Activated gamma-delta T cell treated with anti-CD3 and anti-CD28 coated beads, Interleukin-2, amount 50 U/mL, for 16 hours (primary cell): ENCODE measurements around the gene PPFIA4.

Experiments
- DNase-seq: peaks from one replicate; pipeline ENCODE4 v3.0.0-alpha.2; 2020; ENCODE audit warnings: low read depth

PPFIA4 gene

DNA sequence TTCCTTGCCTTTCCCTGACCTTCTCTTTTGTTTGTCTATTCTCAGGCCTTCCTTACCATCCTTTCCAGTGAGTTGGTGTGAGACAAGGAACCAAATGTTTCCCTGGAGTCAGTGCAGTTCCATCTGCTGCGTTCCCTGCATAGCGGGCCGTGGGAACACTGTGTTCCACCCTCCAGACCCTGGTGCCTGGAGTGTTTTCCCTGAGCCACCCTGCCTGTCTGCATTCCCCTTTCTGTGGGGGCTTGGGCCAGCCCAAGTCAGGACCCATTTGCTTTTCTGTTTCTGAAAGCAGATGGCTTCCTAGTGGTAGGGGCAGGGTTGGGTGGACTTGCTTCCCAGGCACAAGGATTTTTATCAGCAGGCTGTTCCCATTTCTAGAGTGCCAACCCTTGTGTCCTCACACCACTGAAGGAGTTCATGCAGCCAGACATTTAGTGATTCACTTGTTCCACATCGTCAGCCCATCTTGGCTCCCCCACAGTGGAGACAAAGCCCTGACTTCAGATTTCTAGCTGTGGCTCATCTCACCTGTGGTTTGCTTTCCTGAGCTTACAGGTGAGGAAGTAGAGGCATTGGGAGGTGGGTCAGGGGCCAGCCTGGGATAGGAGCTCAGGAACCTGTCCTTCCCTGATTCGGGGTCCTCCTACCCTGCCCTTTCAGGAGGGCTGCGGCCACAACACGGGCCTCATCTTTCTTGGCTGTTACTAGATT, 73.7 kb downstream of the PPFIA4 start:
- DNase-seq, result no peak

DNA sequence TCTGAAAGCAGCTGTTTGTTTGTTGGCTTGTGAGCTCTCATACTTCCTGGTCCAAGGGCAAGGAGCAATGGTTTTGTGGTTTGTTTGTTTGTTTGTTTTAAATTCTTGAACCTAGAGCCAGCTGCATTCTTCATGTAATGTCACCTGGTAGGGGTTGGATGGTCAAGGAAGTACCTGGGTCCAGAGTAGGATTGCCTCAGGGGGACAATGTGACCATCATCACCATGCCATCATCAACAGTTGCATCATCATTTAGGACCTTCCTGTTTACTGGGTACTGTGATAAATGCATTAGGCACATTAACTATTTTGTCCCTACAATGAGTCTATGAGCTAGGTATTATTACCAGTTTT, 74.2 kb downstream of the PPFIA4 start:
- no peak for DNase-seq

DNA sequence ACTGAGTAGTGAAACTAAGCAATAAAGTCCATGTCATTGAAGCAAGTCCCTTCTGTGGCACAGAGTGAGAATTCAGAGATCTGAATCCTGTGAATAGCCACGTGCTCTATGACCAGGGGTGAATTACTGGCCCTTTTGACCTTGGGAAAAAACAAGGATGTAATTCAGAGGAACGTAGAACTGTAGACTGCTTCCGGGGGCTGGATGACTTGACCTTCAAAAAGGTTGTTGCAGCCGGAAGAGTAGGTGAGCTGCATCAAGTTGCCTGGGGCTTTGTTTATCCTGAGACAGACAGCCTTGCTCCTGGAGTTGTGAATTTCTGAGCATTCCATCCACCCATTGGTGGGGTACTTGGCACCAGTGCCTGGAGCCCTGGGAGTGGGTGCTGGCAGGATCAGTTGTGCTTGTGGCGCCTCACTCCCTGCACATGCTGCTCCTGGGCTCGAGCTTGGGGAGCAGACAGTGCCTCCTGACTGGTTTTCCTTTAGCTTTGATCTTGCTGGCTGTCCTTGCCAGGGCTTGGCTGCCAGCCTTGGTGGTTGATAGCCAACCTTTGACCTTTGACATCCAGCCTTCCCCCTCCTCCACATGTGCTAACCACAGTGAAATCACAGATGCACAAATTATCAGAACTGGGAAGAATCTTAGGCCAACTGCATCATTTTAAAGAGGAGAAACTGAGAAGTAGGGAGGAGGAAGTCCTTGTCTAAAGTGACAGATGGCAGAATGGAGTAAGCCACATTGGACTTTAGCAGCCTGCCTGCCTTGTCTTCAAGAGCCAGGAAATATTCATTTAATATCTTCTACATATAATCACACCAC, 75.7 kb downstream of the PPFIA4 start:
- no peak for DNase-seq

DNA sequence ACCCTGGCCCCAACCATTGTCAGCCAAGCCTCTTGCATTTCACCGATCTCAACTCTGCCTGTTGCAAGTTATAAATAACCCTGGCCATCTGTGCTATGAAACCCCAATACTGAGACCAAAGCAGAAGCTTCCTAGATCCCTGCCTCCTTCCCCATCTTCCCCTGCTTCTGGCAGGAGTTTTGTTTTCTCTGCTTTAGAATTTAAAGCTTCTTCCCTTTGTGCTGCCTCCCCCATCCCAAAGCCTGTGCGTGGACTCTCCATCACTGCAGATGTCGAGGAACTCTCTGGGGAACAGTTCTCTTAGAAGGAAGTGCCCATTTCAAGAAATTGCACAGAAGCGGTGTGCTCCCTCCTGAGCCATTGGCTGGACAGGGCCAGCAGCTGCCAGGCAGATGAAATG, 76.9 kb downstream of the PPFIA4 start:
- DNase-seq, result no peak

DNA sequence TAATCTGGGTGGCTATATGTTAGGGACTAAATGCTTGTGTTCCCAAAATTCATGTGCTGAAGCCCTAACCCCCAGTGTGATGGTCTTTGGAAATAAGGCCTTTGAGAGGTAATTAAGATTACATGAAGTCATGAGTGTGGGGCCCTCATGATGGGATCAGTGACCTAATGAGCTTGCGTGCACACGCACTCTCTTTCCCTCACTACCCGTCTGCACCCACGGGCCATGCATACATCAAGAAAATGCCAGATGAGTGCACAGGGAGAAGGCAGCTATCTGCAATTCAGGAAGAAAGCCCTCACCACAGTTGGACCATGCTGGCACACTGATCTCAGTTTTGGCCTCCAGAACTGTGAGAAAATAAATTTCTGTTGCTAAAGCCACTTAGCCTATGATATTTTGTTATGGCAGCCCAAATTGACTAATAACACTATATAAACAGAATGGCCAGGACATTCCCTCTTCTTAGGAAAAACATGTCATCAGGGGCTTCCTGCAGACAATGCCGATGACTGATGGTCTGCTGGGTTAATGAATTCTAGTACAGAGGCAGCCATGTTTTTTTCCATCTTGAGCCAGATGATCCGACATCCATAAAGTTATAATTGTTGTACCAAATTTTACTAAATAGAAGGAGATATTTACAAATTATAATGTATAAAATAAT, 77.7 kb downstream of the PPFIA4 start:
- no peak for DNase-seq

DNA sequence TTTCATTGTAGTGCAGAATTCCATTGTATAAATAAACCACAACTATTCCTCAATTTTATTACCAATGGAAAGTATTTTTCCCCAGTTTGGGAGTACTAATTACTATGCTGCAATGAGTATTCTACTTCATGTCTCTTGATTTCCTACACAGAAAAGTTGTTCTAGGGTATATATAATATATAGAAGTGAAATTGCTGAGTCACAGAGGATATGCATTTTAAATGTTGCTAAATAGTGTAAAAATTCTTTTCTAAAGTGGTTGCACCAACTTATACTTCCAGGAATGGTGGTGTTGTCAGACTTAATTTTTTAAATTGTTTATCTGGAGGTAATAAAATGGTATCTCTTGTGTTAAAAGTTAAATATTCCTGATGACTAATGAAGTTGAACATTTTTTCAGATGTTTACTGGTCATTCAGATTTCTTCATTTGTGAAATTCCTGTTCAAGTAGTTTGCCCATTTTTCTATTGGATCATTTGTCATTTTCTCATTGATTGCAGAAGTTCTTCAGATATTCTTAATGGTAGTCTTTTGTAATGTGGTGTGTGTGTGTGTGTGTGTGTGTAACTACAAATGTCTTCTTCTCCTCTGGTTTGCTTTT, 78.6 kb downstream of the PPFIA4 start:
- no peak for DNase-seq

DNA sequence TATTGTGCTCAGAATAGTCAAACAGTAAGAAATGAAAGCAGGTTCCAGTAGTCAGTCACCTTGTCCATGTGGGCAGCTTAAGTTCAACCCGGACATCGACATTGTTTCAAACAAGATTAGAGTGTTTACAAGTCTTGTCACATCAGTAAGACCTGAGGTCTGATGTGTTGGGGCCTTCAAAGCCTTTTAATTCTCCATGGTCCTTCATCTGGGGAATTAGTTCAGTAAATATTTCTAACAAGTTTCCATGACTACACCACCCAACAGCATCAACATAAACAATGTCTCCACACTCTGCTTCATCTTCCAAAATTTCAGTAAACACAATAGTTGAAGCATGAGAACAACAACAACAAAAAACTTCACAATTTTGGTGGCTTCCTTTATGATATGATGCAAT, 86.2 kb downstream of the PPFIA4 start:
- no peak for DNase-seq

DNA sequence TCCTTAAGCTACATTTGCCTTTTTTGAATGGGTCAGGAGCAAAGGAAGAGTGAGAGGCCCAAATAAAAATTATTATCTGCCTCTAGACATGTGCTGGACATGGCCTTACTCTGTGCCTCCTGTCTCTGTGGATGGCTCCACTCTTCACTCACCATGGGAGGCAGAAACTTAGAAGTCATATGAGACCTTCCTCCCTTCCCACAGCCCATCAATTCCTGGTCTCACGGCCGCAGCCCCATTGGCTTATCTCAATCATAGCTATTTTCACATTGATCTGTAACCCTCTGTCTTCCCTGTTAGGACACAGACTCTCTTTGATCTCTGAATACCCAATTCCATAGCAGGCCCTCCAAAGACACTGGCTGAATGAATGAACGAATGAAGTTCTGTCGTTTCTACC, 87.0 kb downstream of the PPFIA4 start:
- DNase-seq, result no peak

DNA sequence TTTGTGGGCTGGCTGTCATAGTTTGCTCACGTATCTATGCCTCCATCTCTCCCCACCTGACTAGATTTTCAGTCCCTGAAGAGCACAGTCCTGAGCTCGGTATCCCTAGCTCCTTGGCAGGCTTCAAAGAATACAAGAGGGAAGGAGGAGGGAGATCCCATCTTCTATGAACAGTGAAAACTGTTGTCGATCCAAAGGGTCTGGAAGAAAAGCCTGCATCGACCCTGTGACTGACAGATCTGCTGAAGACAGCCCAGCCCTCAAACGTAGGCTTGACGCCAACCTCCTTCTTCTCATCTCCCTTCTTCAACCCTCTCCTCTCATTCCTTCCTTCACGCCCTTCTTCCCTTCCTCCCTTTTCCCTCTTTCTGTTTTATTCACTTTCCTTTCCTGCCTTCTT, 87.9 kb downstream of the PPFIA4 start:
- no peak for DNase-seq

DNA sequence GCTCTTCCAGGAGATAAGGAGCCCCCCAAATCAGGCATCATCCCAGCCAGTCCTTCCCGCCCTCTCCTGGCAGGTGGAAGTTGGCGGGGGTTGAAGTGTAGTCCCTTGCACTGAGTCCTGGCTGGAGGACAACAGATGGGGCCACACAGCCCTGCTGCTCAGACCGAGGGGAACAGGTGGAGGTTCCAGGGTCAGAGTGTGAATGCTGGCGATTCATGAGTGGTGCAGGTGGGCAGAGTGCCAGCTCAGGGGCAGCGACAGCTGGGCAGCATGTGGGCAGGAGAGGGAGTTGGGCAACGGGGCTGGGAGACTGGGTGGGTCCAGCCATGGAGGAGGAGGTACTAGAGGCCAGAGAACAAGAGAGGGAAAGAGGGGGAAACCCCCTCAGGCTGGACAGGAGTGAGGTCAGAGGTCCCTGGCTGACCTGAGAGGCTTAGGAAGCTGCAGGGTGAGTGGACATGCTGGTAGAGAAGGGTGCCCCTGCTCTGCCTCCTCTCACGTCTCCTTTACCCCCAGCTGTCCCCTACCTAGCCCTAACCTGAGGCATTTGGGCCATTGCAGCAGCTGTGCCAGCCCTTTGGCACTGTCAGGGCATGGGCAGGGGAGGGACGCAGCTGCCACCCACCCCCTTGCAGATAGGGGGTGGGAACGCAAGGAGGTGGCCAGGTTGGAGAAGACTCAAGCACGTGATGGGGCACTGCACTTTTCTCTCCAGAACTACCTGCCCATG, 90.0 kb downstream of the PPFIA4 start:
- no peak for DNase-seq

DNA sequence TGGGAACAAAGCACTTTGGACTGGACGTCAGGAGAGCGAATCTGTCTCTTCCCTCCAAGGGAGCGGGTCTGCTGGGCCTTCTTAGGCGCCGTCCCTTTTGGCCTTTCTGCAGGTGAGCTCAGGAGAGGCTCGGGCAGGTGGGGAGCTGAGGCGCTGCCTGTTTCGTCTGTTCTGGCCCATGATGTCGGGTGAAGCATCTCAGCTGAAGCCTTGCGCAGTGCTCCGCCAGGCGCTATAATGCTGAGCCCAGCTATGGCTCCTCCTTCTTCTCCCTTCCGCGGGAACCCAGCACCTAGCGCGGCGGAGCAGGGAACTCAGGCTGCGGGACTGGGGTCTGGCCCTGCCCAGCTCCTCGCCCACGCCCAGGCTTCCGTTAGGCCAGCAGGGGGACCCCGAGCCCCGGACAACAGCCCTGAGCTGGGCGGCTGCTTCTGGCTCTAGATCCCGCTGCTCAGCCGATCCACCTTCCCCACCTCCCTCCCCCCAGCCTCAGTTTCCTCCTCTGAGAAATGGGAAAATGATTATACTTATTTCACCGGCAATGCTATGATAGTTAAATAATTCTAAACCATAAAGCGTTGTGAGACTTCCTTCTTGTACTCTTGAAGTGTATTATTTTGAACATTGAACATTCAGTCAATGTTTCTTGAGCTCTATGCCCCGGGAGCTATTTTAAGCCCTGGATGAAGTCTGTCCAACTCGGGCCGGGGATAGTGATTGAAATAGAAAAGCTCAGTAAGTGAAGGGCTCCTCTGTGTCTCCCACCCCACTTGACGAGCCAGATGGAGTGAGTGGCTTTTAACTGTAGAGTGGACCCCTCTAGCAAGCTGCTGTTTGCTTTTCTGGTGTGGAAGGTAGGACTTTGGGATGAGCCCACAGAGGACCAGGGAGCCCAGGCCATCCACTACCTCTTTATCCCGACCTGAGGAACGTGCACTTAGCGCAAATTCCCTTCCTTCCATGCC, 91.6 kb downstream of the PPFIA4 start:
- DNase-seq, result no peak

DNA sequence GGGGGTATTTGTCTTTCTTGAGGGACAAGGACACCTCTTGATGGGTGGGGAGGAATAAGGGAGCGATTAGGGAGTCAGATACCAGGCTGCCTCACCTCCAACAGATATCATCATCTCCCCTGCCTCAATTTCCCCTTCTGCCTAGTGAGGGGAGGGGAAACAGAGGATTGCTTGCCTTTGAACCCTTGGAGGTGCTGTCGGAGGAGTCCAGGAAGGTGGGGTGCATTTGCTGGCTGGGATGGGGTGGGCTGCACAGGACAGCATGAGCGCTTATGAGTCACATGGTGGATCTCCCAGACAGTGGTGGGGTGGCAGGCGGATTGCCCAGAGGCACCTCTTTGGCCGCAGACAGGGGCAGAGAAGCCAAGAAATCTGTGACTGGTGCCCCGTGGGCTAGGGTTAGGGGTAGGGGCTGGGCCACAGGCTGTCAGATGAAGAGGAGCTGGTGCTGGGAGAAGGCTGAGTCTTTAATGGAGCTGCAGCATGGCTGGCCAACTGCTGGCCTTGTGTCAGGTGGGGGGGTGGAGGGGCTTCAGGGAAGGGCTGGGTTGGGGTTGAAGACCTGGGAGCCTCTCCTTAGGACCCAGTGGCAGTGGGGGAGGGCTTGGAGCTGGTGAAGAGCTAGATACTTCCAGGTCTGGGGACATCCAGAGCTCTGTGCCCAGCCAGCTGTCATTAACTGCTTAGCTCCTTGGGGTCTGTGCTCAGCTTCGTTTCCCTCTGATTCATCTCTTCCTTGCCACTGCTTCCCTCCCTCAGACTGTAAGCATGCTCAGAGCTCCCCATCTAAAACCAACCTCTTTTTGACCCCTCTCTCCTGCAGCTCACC, 94.2 kb downstream of the PPFIA4 start:
- no peak for DNase-seq

DNA sequence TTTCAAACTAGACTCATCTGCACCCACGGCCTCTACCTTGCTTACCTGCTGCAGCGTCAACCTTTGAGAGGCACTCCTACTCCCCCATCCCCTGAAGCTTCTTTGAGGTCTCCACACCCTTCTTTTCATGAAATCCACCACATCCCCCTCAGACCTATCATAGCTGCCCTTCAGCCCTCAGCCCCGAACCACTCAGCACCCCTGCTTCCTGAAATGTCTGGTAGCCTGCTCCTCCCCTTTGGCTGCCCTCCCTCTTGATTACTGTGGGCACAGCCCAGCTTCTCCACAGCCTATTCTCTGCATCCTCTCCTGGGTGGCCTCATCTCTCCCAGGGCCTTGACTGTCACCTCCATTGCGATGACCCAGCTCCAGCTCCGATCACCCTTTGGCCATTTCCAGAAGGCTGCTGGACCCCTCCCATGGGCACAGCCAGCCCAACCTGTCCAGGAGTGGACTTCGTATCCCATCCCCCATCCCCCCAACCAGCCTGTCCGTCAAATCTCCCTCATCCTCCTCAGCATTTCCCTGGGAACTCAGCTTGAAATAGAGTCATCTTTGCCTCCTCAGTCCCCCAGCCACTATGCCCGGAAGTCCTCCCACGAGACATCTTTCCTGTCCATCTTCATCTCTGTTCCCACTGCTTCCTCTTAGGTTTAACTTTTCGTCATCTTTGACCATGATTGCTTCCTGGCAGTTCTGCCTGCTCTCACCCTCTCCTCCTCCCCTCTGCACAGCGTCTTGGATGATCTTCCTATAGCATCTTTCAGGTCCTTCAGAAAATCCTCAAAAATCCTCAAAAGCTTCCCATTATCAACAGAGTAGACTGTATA, 95.1 kb downstream of the PPFIA4 start:
- DNase-seq, result no peak

DNA sequence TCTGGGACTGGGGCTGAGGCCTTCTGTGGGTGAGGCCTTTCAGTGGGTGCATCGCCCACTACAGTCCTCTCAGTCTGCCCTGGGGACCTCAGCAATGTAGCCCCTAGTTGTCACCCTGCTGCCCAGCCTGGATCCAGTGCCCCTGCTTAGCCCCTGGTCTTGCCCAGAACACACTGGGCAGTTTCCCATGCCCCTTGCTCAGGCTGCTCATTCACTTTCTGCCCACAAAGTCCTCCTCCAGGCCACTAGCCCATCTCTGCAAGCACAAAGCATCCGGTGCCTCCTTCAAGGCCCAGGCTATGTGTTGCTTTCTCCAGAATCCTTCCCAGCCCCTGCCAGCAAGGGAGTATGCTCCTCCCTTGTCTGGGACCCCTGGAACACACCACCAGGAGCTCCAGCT, 95.9 kb downstream of the PPFIA4 start:
- DNase-seq, result no peak

DNA sequence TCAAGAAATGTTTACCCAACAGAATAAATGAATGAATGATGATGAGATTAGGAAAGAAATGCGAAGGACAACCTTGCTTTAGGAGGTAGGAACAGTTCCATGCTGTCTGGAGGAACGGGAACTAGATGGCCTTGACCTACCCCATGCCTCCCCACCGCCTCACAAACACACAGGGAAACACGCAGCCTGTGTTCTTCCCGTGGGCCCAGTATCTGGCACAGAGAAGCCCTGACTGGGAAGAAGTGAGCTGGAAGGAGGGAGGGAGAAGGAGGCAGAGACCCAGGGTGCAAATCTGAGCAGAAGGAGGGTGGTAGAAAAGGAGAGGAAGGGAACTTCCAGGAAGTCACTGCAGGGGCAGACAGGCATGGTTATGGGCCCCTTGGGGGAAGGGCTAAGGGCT, 97.7 kb downstream of the PPFIA4 start:
- DNase-seq, result no peak

DNA sequence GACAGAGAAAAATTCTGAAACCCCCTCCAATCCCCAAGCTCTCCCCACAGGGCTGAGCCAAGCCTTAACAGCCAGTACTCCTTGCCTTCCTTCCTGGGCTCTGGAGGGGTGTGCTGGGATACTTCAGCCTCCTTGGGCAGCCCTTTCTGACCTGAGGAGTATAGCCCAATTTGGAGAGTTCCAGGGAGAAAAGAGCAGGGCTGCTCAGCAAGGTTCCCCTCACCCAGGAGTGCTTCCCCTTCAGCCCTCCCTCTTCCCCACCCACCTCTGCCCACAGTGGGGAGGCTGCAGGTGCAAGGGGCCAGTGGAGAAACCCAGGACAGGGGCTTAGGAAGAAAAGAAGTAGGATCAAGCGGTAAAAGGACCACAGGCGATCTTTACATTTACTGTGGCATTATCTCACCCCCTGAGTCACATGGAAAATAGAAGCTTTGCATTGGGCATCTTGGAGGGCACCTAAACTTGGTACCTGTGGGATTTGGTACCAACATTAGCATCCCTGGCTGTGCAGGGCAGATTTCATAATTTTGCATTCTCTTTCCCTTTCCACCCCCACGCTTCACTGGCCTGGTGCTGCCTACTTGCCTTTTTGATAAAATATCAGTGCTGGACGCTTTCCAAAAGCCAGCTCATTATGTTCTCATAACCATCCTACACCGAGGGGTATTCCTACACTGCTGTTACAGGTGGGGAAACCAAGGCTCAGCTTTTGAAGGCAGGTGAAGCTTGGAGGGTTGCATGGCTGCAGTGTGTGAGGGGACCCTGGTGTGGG, 98.4 kb downstream of the PPFIA4 start:
- no peak for DNase-seq

DNA sequence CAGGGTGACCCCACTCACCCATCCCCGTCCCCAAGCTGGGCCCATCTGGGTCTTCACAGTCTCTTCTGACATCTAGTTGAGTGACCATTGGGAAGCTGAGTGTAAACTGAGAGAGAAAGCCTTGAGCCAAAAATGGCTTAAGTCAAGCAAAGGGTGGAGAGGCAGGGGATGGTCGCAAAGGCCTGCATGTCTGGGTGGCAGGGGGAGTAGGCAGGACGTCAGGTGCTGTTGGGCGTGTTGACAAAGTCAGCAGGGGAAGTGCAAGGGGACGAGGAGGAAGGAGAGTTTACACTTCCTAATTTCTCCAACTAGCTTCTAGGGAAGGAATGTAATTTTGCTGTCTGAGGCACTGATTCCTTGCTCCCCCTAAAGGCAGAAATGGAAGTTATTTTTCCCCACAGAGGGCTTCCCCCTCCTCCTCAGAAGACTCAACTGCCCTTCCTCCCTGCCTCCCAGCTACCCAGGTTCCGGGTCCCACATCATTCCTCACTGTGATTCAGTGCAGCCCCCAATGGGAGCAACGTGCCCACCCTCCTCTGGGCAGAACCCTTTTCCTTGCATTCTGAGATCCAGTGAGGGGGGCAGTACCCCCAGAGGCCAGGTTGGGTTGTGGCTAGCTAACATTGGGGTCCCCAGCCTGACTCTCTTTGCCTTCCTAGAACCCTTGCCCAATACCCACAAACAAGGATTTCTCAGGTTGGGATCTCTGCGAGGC, 100.0 kb downstream of the PPFIA4 start:
- no peak for DNase-seq
